B cell (primary cell): Measurements from ENCODE around the gene SLC27A3. TPM values are rescaled to one million over a fixed set of nuclear protein-coding genes. Genes with fewer than 3 reads are reported as not detected.

Experiments
- ATAC-seq: fragments of 200-7000 bp; cut with Tn5 transposase; one replicate; pipeline ENCODE4 v1.10.0; 2021; ENCODE audit warnings: low read depth, mild to moderate bottlenecking, moderate number of reproducible peaks, moderate library complexity
- CTCF ChIA-PET: fragments of 350-600 bp; sonication (Branson Sonifier 250); formaldehyde crosslinking; loops from one replicate; lab custom pipeline; 2021; ENCODE audit warnings: antibody characterized with exemption, inconsistent platforms; lab: Charles Lee
- POLR2A ChIA-PET: fragments of 350-600 bp; sonication (Branson Sonifier 250); formaldehyde crosslinking; loops from one replicate; lab custom pipeline; 2021; ENCODE audit warnings: antibody characterized with exemption; lab: Charles Lee
- DNase-seq: peaks from one replicate; pipeline ENCODE4 v3.0.0; 2013
- H2AFZ ChIP-seq: 2 replicates; pipeline ENCODE4 v1.6.1; 2012; ENCODE audit warnings: mild to moderate bottlenecking, low read depth, low read length; ENCODE audit not compliant: insufficient read depth, poor library complexity, severe bottlenecking
- H3K27ac ChIP-seq, 2 donors: 1 replicate in 1 of 2; 2 replicates in 1 of 2; pipeline ENCODE4 v1.5.1; 2012 to 2013; ENCODE audit warnings: low read length in 2 of 2, mild to moderate bottlenecking in 2 of 2, moderate library complexity in 1 of 2
- H3K27me3 ChIP-seq, 4 experiments: fragments of 200-600 bp in 1 of 4; sonication (generic) in 1 of 4; replicated peaks in 1 of 4; 1 replicate in 2 of 4; 2 replicates in 2 of 4; pipeline versions ENCODE4 v1.6.1 to v1.7.0; 2013 to 2016; ENCODE audit warnings: low read length in 3 of 4, mild to moderate bottlenecking in 2 of 4, mixed read lengths in 1 of 4, moderate library complexity in 1 of 4; ENCODE audit not compliant: insufficient read depth in 4 of 4, control insufficient read depth in 3 of 4; ENCODE audit errors: control extremely low read depth in 1 of 4
- H3K36me3 ChIP-seq, 2 experiments: replicated peaks in 1 of 2; 1 replicate in 1 of 2; 2 replicates in 1 of 2; pipeline versions ENCODE4 v1.6.1 to v1.7.1; 2013; ENCODE audit warnings: low read length in 1 of 2; ENCODE audit not compliant: insufficient read depth in 2 of 2, control insufficient read depth in 1 of 2; ENCODE audit errors: control extremely low read depth in 1 of 2, extremely low read depth in 1 of 2
- H3K4me1 ChIP-seq, 2 donors: fragments of 200-600 bp in 1 of 2; sonication (generic) in 1 of 2; 1 replicate in 1 of 2; 2 replicates in 1 of 2; pipeline versions ENCODE4 v1.5.1 to v1.6.1; 2013 to 2017; ENCODE audit warnings: low read length in 2 of 2; ENCODE audit not compliant: control insufficient read depth in 2 of 2, insufficient read depth in 2 of 2
- H3K4me2 ChIP-seq: replicated peaks from 2 replicates; pipeline ENCODE3; 2012; ENCODE audit warnings: mild to moderate bottlenecking, low read depth, low read length; ENCODE audit not compliant: poor library complexity, severe bottlenecking
- H3K4me3 ChIP-seq, 5 experiments: fragments of 200-600 bp in 1 of 5; sonication (generic) in 1 of 5; 1 replicate in 3 of 5; 2 replicates in 2 of 5; pipeline versions ENCODE4 v1.5.1 to v1.7.0; 2011 to 2016; ENCODE audit warnings: low read length in 4 of 5, mild to moderate bottlenecking in 4 of 5, low read depth in 2 of 5, control low read depth in 1 of 5, moderate library complexity in 1 of 5; ENCODE audit not compliant: insufficient read depth in 1 of 5; ENCODE audit errors: control extremely low read depth in 1 of 5, extremely low read depth in 1 of 5
- H3K79me2 ChIP-seq: fragments of 200-600 bp; sonication (generic); one replicate; pipeline ENCODE4 v1.6.0; 2016; ENCODE audit warnings: low read length; ENCODE audit not compliant: control insufficient read depth, insufficient read depth
- H3K9ac ChIP-seq: fragments of 200-600 bp; sonication (generic); 2 replicates; pipeline ENCODE4 v1.6.1; 2017; ENCODE audit warnings: mild to moderate bottlenecking, low read length, moderate library complexity
- H3K9me3 ChIP-seq, 3 donors: one replicate each; pipeline versions ENCODE4 v1.6.1 to v1.7.1; 2013; ENCODE audit warnings: low read length in 2 of 3; ENCODE audit not compliant: control insufficient read depth in 2 of 3, insufficient read depth in 1 of 3; ENCODE audit errors: control extremely low read depth in 1 of 3
- H4K20me1 ChIP-seq: 2 replicates; pipeline ENCODE4 v1.6.0; 2012; ENCODE audit warnings: mild to moderate bottlenecking, low read length; ENCODE audit not compliant: insufficient read depth, control insufficient read depth, poor library complexity, severe bottlenecking
- H3K27ac Mint-ChIP-seq: one replicate; pipeline ENCODE4 v1.8.0; 2021; ENCODE audit warnings: mixed read lengths
- H3K27me3 Mint-ChIP-seq: one replicate; pipeline ENCODE4 v1.8.0; 2021; ENCODE audit warnings: mixed read lengths
- H3K4me1 Mint-ChIP-seq: one replicate; pipeline ENCODE4 v1.8.0; 2021; ENCODE audit warnings: mixed read lengths
- H3K4me3 Mint-ChIP-seq: one replicate; pipeline ENCODE4 v1.8.0; 2021; ENCODE audit warnings: mixed read lengths
- H3K9me3 Mint-ChIP-seq: one replicate; pipeline ENCODE4 v1.8.0; 2022; ENCODE audit warnings: mixed read lengths; ENCODE audit not compliant: insufficient read depth
- CTCF ChIP-seq: fragments of 200-600 bp; IDR thresholded peaks from one replicate; pipeline ENCODE4 v1.8.0; 2022; ENCODE audit warnings: antibody characterized with exemption, mild to moderate bottlenecking
- EZH2 ChIP-seq: IDR thresholded peaks from 2 replicates; pipeline ENCODE4 v1.6.1; 2012; ENCODE audit warnings: borderline replicate concordance, low read depth, mild to moderate bottlenecking, moderate library complexity, low read length; ENCODE audit not compliant: insufficient read depth, poor library complexity, severe bottlenecking
- WGBS: methylation state at CpG from one replicate; pipeline ENCODE4 v1.1.5; 2013; ENCODE audit warnings: missing lambda C conversion rate; ENCODE audit not compliant: insufficient coverage; 5-methylcytosine and 5-hydroxymethylcytosine counted together
- intact Hi-C: fragments of 100-400 bp; cut with micrococcal nuclease; formaldehyde crosslinking; loops from one replicate; pipeline ENCODE4 v1.10.0; 2022
- polyA plus RNA-seq: library from polyadenylated mRNA; depleted of rRNA; stranded (reverse); fragments of >200 nt; gene quantifications from 2 replicates; pipeline ENCODE4 v1.2.3, GENCODE V29; 2012
- small RNA-seq: library from RNA; depleted of rRNA; stranded (forward); fragments of <200 nt; gene quantifications from one replicate; pipeline ENCODE3, GENCODE V24; 2012; ENCODE audit warnings: low replicate concordance, low read depth; ENCODE audit not compliant: insufficient read length
- total RNA-seq, 2 donors: library from RNA; stranded (reverse); fragments of 120-200 nt in 1 of 2; gene quantifications; 1 replicate in 1 of 2; 2 replicates in 1 of 2; pipeline versions ENCODE4 v1.2.3 to v1.2.4, GENCODE V29; 2013 to 2022

SLC27A3 gene
- total and polyA plus RNA-seq, 2 donors (not counting 1 experiment from before 2014, with no cell fraction given), result 15.6 to 19.4 TPM

- no peak overlapping the region for H3K27ac Mint-ChIP-seq
- H3K9me3 Mint-ChIP-seq, result no peaks in the 10 kb centered on the region
- peaks cover 9% of the 10 kb centered on the region for H3K4me1 Mint-ChIP-seq
- peaks cover 3 to 4% of the 10 kb centered on the region in 2 donors for H3K4me1 ChIP-seq
- no peak overlapping the region for H3K9ac ChIP-seq
- no peak overlapping the region for H2AFZ ChIP-seq
- no peaks in the 10 kb centered on the region for H3K27me3 ChIP-seq
- H3K4me3 Mint-ChIP-seq, result no peak overlapping the region
- peaks cover 69% of the 10 kb centered on the region for H3K79me2 ChIP-seq
- DNase-seq (no peak), ATAC-seq (no peak)
- no peak overlapping the region for H3K27ac ChIP-seq
- H3K9me3 ChIP-seq, result no peaks in the 10 kb centered on the region
- ChIA-PET CTCF (interaction anchor here (0.7 to 1.5 kb wide), 6 partner anchors 9 to 160 kb away, joined by 3 to 7 read pairs (median 4); partner anchors contain the start of gene DENND4B), POLR2A (interaction anchor here (0.6 to 1.6 kb wide), 5 partner anchors 12 to 309 kb away, joined by 3 to 9 read pairs (median 5); partner anchors contain the start of gene GATAD2B)
- intact Hi-C loops, result no loop called here
- TF ChIP-seq CTCF, result peak; percentile 9
- TF ChIP-seq EZH2, result no peak
- H3K4me2 ChIP-seq, result no peak overlapping the region
- no peaks in the 10 kb centered on the region for H3K27me3 Mint-ChIP-seq
- no peak overlapping the region for H3K4me3 ChIP-seq
- no CpG with 5 or more reads among the region's 6 CpGs for WGBS
- peaks cover 9 to 28% of the 10 kb centered on the region in 2 experiments for H3K36me3 ChIP-seq
- peaks cover 10% of the 10 kb centered on the region for H4K20me1 ChIP-seq
Measured at GRCh38 chr1:153827168-153827964, 52.2 kb downstream of the SLC27A3 start.

Small RNA genes within 50 kb of the gene (small RNA-seq; reads per million reads assigned to genes)
- gene RF00019, result not detected

Other genes starting within 250 kb of the SLC27A3 start
- 93.6 and 110 TPM in 2 replicates for gene S100A6, start 239.4 kb upstream of the SLC27A3 start, total RNA-seq
- 61.1 and 213 TPM in 2 replicates for gene S100A6, start 239.4 kb upstream of the SLC27A3 start, polyA plus RNA-seq
- gene S100A5, start 234.5 kb upstream of the SLC27A3 start, total RNA-seq, result not detected in 2 replicates
- gene S100A5, start 234.5 kb upstream of the SLC27A3 start, polyA plus RNA-seq, result 0.64 TPM in 1 of 2 replicates, not detected in the other
- 58.0 and 62.7 TPM in 2 replicates for gene S100A4, start 229.6 kb upstream of the SLC27A3 start, total RNA-seq
- 121 and 150 TPM in 2 replicates for gene S100A4, start 229.6 kb upstream of the SLC27A3 start, polyA plus RNA-seq
- gene S100A3, start 226.1 kb upstream of the SLC27A3 start, total RNA-seq, result not detected in 2 replicates
- gene S100A3, start 226.1 kb upstream of the SLC27A3 start, polyA plus RNA-seq, result 0.17 TPM in 1 of 2 replicates, not detected in the other
- gene S100A2, start 209.6 kb upstream of the SLC27A3 start, total RNA-seq, result not detected in 2 replicates
- gene S100A2, start 209.6 kb upstream of the SLC27A3 start, polyA plus RNA-seq, result 0.19 TPM in 1 of 2 replicates, not detected in the other
- gene S100A16, start 162.3 kb upstream of the SLC27A3 start, total RNA-seq, result not detected in 2 replicates
- gene S100A16, start 162.3 kb upstream of the SLC27A3 start, polyA plus RNA-seq, result not detected in 2 replicates
- not detected in 2 replicates for gene S100A14, start 159.1 kb upstream of the SLC27A3 start, total RNA-seq
- gene S100A14, start 159.1 kb upstream of the SLC27A3 start, polyA plus RNA-seq, result 0.17 TPM in 1 of 2 replicates, not detected in the other
- gene S100A13, start 147.9 kb upstream of the SLC27A3 start, total RNA-seq, result 5.7 and 9.8 TPM in 2 replicates
- 17.8 and 19.8 TPM in 2 replicates for gene S100A13, start 147.9 kb upstream of the SLC27A3 start, polyA plus RNA-seq
- gene S100A1, start 147.0 kb upstream of the SLC27A3 start, total RNA-seq, result not detected in 2 replicates
- gene S100A1, start 147.0 kb upstream of the SLC27A3 start, polyA plus RNA-seq, result not detected in 2 replicates
- gene CHTOP, start 141.3 kb upstream of the SLC27A3 start, total RNA-seq, result 156 TPM in 2 replicates
- 87.0 and 140 TPM in 2 replicates for gene CHTOP, start 141.3 kb upstream of the SLC27A3 start, polyA plus RNA-seq
- gene SNAPIN, start 116.7 kb upstream of the SLC27A3 start, total RNA-seq, result 37.6 and 39.4 TPM in 2 replicates
- 17.2 and 22.7 TPM in 2 replicates for gene SNAPIN, start 116.7 kb upstream of the SLC27A3 start, polyA plus RNA-seq
- gene ILF2, start 104.4 kb upstream of the SLC27A3 start, total RNA-seq, result 86.5 and 89.8 TPM in 2 replicates
- gene ILF2, start 104.4 kb upstream of the SLC27A3 start, polyA plus RNA-seq, result 94.0 and 155 TPM in 2 replicates
- gene NPR1, start 96.7 kb upstream of the SLC27A3 start, total RNA-seq, result 0.19 and 0.37 TPM in 2 replicates
- not detected in 2 replicates for gene NPR1, start 96.7 kb upstream of the SLC27A3 start, polyA plus RNA-seq
- 69.1 and 69.3 TPM in 2 replicates for gene INTS3, start 47.4 kb upstream of the SLC27A3 start, total RNA-seq
- 71.5 and 84.1 TPM in 2 replicates for gene INTS3, start 47.4 kb upstream of the SLC27A3 start, polyA plus RNA-seq
- gene GATAD2B, start 147.6 kb downstream of the SLC27A3 start, total RNA-seq, result 99.6 and 105 TPM in 2 replicates
- 15.0 and 16.7 TPM in 2 replicates for gene GATAD2B, start 147.6 kb downstream of the SLC27A3 start, polyA plus RNA-seq
- gene DENND4B, start 171.3 kb downstream of the SLC27A3 start, total RNA-seq, result 272 and 275 TPM in 2 replicates
- 389 and 440 TPM in 2 replicates for gene DENND4B, start 171.3 kb downstream of the SLC27A3 start, polyA plus RNA-seq
- 153 and 157 TPM in 2 replicates for gene CRTC2, start 183.2 kb downstream of the SLC27A3 start, total RNA-seq
- gene CRTC2, start 183.2 kb downstream of the SLC27A3 start, polyA plus RNA-seq, result 94.6 and 120 TPM in 2 replicates
- gene SLC39A1, start 188.1 kb downstream of the SLC27A3 start, total RNA-seq, result 28.1 and 29.8 TPM in 2 replicates
- gene SLC39A1, start 188.1 kb downstream of the SLC27A3 start, polyA plus RNA-seq, result 19.2 and 19.3 TPM in 2 replicates
- gene CREB3L4, start 192.5 kb downstream of the SLC27A3 start, total RNA-seq, result 19.9 and 21.8 TPM in 2 replicates
- gene CREB3L4, start 192.5 kb downstream of the SLC27A3 start, polyA plus RNA-seq, result 23.4 and 28.1 TPM in 2 replicates
- 99.1 and 106 TPM in 2 replicates for gene JTB, start 202.3 kb downstream of the SLC27A3 start, total RNA-seq
- 144 and 159 TPM in 2 replicates for gene JTB, start 202.3 kb downstream of the SLC27A3 start, polyA plus RNA-seq
- 9.7 and 10.5 TPM in 2 replicates for gene RAB13, start 210.9 kb downstream of the SLC27A3 start, total RNA-seq
- 0.09 and 0.50 TPM in 2 replicates for gene RAB13, start 210.9 kb downstream of the SLC27A3 start, polyA plus RNA-seq
- gene RPS27, start 215.4 kb downstream of the SLC27A3 start, total RNA-seq, result 4,276 and 4,812 TPM in 2 replicates
- gene RPS27, start 215.4 kb downstream of the SLC27A3 start, polyA plus RNA-seq, result 12,632 and 15,978 TPM in 2 replicates